ENCODE data around the gene ACTL7A. TPM values are rescaled to one million over a fixed set of nuclear protein-coding genes. Genes with fewer than 3 reads are reported as not detected.

The ACTL7A gene
- total RNA-seq, 4 donors from 2014 or later = not detected

DNA sequence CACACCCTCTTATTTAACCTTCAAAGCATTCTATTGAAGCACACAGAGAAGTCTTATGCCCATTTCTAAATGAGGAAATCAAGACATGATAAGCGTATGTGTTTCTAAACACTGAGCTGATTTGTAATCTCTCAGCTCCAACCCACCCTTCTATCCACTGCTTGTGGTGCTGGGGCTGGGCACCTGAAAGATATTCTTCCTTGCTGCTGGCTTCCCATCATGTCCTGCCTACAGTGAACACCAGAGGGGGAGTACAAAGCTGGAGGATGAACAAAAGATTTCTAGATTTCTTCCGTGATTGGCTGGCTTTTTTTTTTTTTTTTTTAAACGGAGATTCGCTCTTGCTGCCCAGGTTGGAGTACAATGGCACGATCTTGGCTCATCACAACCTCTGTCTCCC lies 14.4 kb downstream of the ACTL7A start:
- Histone ChIP-seq H3K4me1 (no peaks in the 10 kb centered on the region), H3K9me3 (peaks cover 0 to 6% of the 10 kb centered on the region in 2 donors), H3K4me3 (no peak overlapping the region), H3K36me3 (no peaks in the 10 kb centered on the region), H3K27me3 (no peaks in the 10 kb centered on the region), H3K27ac (no peak overlapping the region)
- no peak for DNase-seq
- intact Hi-C loops (cut with DNase I; ENCODE audit: low total_unique reads) = no loop called here
- no peak for TF ChIP-seq POLR2A (IDR thresholded peaks at IDR 0.05)
- no peak for TF ChIP-seq CTCF (IDR thresholded peaks at IDR 0.05)

DNA sequence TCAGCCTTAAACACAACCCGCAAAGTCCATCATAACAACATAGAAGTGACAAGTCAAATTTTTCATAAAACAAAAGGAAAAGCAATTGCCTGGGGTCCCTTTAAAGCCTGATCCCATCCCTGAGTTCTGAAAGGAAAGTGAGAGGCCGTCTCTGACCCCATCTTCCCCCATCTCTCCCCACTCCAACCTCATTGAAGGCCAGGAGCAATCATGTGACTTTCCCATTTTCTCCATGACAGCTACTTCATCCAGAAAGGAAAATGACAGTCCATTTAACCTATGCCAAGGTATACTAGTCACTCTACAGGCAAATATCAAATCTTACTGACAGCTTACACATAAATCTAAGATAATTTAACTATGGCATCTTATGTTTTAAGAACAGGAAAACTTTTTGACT lies 15.5 kb downstream of the ACTL7A start:
- Histone ChIP-seq H3K36me3 (no peaks in the 10 kb centered on the region), H3K27me3 (no peaks in the 10 kb centered on the region), H3K4me1 (no peaks in the 10 kb centered on the region), H3K4me3 (no peak overlapping the region), H3K27ac (no peak overlapping the region), H3K9me3 (no peaks in the 10 kb centered on the region)
- no peak for DNase-seq
- TF ChIP-seq POLR2A (IDR thresholded peaks at IDR 0.05) = no peak
- no peak for TF ChIP-seq CTCF (IDR thresholded peaks at IDR 0.05)
- intact Hi-C loops (cut with DNase I; ENCODE audit: low total_unique reads) = no loop called here

DNA sequence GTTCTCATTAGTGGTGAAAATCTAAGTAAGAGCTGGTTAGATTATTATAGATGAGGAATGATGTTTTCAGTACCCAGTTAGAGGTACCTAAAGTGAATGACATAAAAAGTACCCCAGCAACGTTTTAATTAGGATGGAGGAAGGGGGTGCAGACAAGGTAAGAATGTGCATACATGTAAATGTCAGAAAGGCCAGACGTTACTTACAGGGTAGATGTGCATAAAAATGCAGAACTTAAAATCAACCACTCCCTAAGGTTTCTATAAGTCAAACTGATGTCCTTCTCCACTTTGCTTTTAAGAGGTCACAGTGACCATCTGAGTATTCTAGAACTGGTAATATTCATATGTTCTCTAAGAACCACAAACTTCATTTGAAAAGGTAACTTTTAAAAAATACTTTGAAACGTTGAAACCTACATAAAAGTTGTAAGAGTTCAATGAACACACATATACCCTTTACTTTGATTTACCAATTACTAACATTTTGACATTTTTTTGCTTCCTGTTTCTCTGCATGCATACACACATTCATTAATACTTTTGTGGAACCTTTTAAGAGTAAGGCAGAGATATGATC lies 18.8 kb downstream of the ACTL7A start:
- intact Hi-C loops (cut with DNase I; ENCODE audit: low total_unique reads) = no loop called here

DNA sequence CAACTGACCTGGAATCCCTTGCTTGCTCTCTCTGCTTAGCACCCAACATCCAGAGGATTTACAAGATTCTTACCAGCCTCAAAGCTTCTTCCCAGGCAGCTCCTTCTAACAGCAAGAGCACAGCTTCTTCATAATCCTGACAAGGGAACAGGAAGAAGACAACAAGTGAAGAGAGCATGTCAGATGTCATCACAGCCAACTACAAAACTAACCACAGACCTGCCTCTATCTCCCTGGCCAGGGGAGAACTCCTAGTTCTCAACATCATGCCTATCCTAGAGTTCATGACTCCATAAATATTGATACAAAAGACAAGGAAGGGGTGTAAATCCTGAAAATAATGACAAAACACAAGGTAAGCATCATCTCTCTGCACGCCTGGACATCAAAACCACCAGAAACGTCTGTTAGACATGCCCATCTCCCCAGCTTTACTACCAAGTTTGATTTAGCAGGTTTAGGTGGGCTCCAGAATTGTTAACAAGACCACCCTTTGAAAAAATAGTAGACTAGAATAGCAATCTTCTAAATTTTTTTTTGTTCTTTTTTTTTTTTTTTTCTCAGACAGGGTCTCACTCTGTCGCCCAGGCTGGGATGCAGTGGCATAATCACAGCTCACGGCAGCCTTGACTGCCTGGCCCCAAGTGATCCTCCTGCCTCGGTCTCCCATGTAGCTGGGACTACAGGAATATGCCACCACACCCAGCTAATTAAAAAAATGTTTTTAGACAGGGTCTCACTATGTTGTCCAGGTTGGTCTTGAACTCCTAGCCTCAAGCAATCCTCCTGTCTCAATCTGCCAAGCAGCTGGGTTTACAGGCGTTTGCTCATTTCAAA lies 20.2 kb downstream of the ACTL7A start:
- H3K9me3 ChIP-seq = no peaks in the 10 kb centered on the region
- no peaks in the 10 kb centered on the region for H3K4me1 ChIP-seq
- no peaks in the 10 kb centered on the region for H3K27me3 ChIP-seq
- no peak overlapping the region for H3K4me3 ChIP-seq
- H3K27ac ChIP-seq = no peak overlapping the region
- H3K36me3 ChIP-seq = no peaks in the 10 kb centered on the region
- TF ChIP-seq CTCF (IDR thresholded peaks at IDR 0.05) = no peak
- no peak for TF ChIP-seq POLR2A (IDR thresholded peaks at IDR 0.05)
- no peak for DNase-seq
- intact Hi-C loops (cut with DNase I; ENCODE audit: low total_unique reads) = no loop called here

More for the DNA sequence above, 18.8 kb downstream of the ACTL7A start:
- Histone ChIP-seq H3K36me3 (no peaks in the 10 kb centered on the region), H3K9me3 (no peaks in the 10 kb centered on the region), H3K27me3 (no peaks in the 10 kb centered on the region), H3K4me1 (no peaks in the 10 kb centered on the region), H3K4me3 (no peak overlapping the region), H3K27ac (no peak overlapping the region)
- no peak for DNase-seq
- TF ChIP-seq POLR2A (IDR thresholded peaks at IDR 0.05) (no peak), CTCF (IDR thresholded peaks at IDR 0.05) (no peak)

- H3K36me3 ChIP-seq = no peaks in the 10 kb centered on the region
These were observed 21.0 kb downstream of the ACTL7A start for GRCh38 chr9:108883085-108883484.

More at GRCh38 chr9:108883085-108883484, 21.0 kb downstream of the ACTL7A start:
- Histone ChIP-seq H3K27me3 (no peaks in the 10 kb centered on the region), H3K4me3 (no peak overlapping the region), H3K27ac (no peak overlapping the region), H3K9me3 (no peaks in the 10 kb centered on the region), H3K4me1 (no peaks in the 10 kb centered on the region)
- no peak for DNase-seq
- TF ChIP-seq CTCF (IDR thresholded peaks at IDR 0.05) (no peak), POLR2A (IDR thresholded peaks at IDR 0.05) (no peak)
- intact Hi-C loops (cut with DNase I; ENCODE audit: low total_unique reads) = no loop called here
